Ascending aorta (tissue), 2 donors: Measurements from ENCODE around the gene GPR61. TPM values are rescaled to one million over a fixed set of nuclear protein-coding genes. Genes with fewer than 3 reads are reported as not detected.

Experiments
- DNase-seq, 2 donors: peaks; one replicate each; pipeline ENCODE4 v3.0.0-alpha.2; 2019; ENCODE audit warnings: low spot score in 2 of 2
- H3K27ac ChIP-seq, 2 donors: fragments of 200-600 bp; sonication (generic); one replicate each; pipeline ENCODE4 v1.5.1; 2016 to 2017; ENCODE audit warnings: mild to moderate bottlenecking in 1 of 2
- H3K27me3 ChIP-seq: fragments of 200-600 bp; sonication (generic); one replicate; pipeline ENCODE4 v1.5.1; 2017
- H3K36me3 ChIP-seq, 2 donors: fragments of 200-600 bp; sonication (generic); one replicate each; pipeline ENCODE4 v1.5.1; 2016
- H3K4me1 ChIP-seq, 2 donors: fragments of 200-600 bp; sonication (generic); one replicate each; pipeline ENCODE4 v1.5.1; 2016 to 2017; ENCODE audit warnings: mild to moderate bottlenecking in 1 of 2
- H3K4me3 ChIP-seq, 2 donors: fragments of 200-600 bp; sonication (generic); one replicate each; pipeline ENCODE4 v1.5.1; 2016 to 2017; ENCODE audit warnings: mild to moderate bottlenecking in 1 of 2
- H3K9me3 ChIP-seq, 2 donors: fragments of 200-600 bp; sonication (generic); one replicate each; pipeline ENCODE4 v1.5.1; 2016
- CTCF ChIP-seq, 3 experiments: fragments of 200-600 bp in 2 of 3; fragments of 450-650 bp in 1 of 3; sonication (generic) in 2 of 3; IDR thresholded peaks; one replicate each; pipeline ENCODE4 v1.5.1; 2016 to 2019; ENCODE audit warnings: antibody characterized with exemption in 3 of 3, mild to moderate bottlenecking in 1 of 3, moderate library complexity in 1 of 3
- intact Hi-C: fragments of 100-400 bp; cut with DNase I; formaldehyde crosslinking; loops from one replicate; pipeline ENCODE4 v1.15.1; 2023
- total RNA-seq: library from RNA; depleted of rRNA; stranded (reverse); fragments of >200 nt; gene quantifications from one replicate; pipeline ENCODE4 v1.1.0, GENCODE V29; 2016

The GPR61 gene
- total RNA-seq = not detected

- Histone ChIP-seq H3K27ac (no peak within 1 kb of the TSS), H3K9me3 (no peaks in the 10 kb centered on the region), H3K4me3 (no peak within 1 kb of the TSS), H3K4me1 (no peaks in the 10 kb centered on the region), H3K36me3 (no peaks in the 10 kb centered on the region), H3K27me3 (no peaks in the 10 kb centered on the region)
- DNase-seq = no peak
- TF ChIP-seq CTCF (IDR thresholded peaks at IDR 0.05) = no peak
- intact Hi-C loops = no loop called here
These were observed at the start of gene GPR61 for GRCh38 chr1:109539676-109540075. Gene GPR61 (plus strand): TSS chr1:109539872. CDS start chr1:109543023, 3,151 bp downstream.

GRCh38 chr1:109490029-109490933 is 49.4 kb upstream of the GPR61 start:
- intact Hi-C loops = no loop called here
- no peaks in the 10 kb centered on the region for H3K9me3 ChIP-seq
- DNase-seq = peak in 1 of 2 donors; percentile 80
- H3K36me3 ChIP-seq = no peaks in the 10 kb centered on the region
- no peak overlapping the region for H3K27ac ChIP-seq
- no peaks in the 10 kb centered on the region for H3K27me3 ChIP-seq
- peaks cover 7 to 15% of the 10 kb centered on the region in 2 donors for H3K4me1 ChIP-seq
- peak; percentile 68 to 82 (median 80) for TF ChIP-seq CTCF (IDR thresholded peaks at IDR 0.05)
- H3K4me3 ChIP-seq = no peak overlapping the region

- intact Hi-C loops = no loop called here
- peak in 1 of 3 experiments; percentile 2 for TF ChIP-seq CTCF (IDR thresholded peaks at IDR 0.05)
- no peaks in the 10 kb centered on the region for H3K9me3 ChIP-seq
- no peaks in the 10 kb centered on the region for H3K27me3 ChIP-seq
- H3K4me1 ChIP-seq = peaks cover 7 to 15% of the 10 kb centered on the region in 2 donors
- peaks cover 3% of the 10 kb centered on the region in 2 donors for H3K36me3 ChIP-seq
- peak in 1 of 2 donors; percentile 65 for DNase-seq
- H3K27ac ChIP-seq = no peak overlapping the region
- no peak overlapping the region for H3K4me3 ChIP-seq
These were observed 48.8 kb upstream of the GPR61 start for GRCh38 chr1:109490934-109491302.

- intact Hi-C loops = no loop called here
- Histone ChIP-seq H3K9me3 (no peaks in the 10 kb centered on the region), H3K4me1 (peaks cover 7 to 15% of the 10 kb centered on the region in 2 donors), H3K27me3 (no peaks in the 10 kb centered on the region), H3K4me3 (no peak overlapping the region), H3K27ac (no peak overlapping the region), H3K36me3 (peaks cover 6 to 7% of the 10 kb centered on the region in 2 donors)
- peak in 1 of 2 donors; percentile 59 for DNase-seq
- TF ChIP-seq CTCF (IDR thresholded peaks at IDR 0.05) = no peak
These were observed 48.3 kb upstream of the GPR61 start for GRCh38 chr1:109491372-109491771.

GRCh38 chr1:109492779-109493178 is 46.9 kb upstream of the GPR61 start:
- H3K9me3 ChIP-seq = no peaks in the 10 kb centered on the region
- DNase-seq = no peak
- TF ChIP-seq CTCF (IDR thresholded peaks at IDR 0.05) = no peak
- H3K4me3 ChIP-seq = no peak overlapping the region
- no peaks in the 10 kb centered on the region for H3K27me3 ChIP-seq
- H3K27ac ChIP-seq = peak overlapping the region; percentile 78 to 84
- peaks cover 7 to 15% of the 10 kb centered on the region in 2 donors for H3K4me1 ChIP-seq
- intact Hi-C loops = loop anchor here (2.0 kb wide), 1 partner anchor 66 kb away; the partner anchor contains the start of gene PSMA5
- H3K36me3 ChIP-seq = peaks cover 13 to 21% of the 10 kb centered on the region in 2 donors
